GM18526 (cell line): ENCODE data around the gene TPCN1.

Source experiments
- POLR2A ChIP-seq: IDR thresholded peaks from 3 replicates; pipeline ENCODE4 v1.6.1; 2011; ENCODE audit not compliant: insufficient read length; ENCODE audit errors: extremely low read depth

Gene TPCN1

DNA sequence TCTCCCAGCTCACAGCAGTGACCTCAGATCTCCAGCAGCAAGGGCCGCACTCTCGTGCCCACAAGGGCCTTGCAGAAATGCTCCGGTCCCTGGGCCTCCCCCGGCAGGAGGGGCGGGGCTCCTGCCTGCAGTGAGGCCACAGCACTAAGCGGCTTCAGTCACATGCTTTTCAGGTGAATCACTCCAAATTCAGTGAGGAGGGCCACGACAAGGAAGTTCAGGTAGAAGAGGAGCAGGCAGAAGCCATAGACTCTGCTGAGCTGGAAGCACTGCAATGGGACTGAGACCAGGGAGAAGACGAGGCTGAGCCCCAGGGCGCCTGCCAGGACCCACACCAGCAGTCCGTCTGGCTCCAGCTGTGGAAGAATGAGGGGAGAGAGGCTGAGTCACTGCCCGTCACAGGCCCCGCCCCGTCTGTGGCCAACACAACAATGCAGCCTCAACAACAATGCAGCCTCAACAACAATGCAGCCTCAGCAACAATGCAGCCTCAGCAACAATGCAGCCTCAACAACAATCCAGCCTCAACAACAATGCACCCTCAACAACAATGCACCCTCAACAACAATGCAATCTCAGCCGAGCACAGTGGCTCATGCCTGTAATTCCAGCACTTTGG lies 78.5 kb downstream of the TPCN1 start:
- TF ChIP-seq POLR2A = no peak

DNA sequence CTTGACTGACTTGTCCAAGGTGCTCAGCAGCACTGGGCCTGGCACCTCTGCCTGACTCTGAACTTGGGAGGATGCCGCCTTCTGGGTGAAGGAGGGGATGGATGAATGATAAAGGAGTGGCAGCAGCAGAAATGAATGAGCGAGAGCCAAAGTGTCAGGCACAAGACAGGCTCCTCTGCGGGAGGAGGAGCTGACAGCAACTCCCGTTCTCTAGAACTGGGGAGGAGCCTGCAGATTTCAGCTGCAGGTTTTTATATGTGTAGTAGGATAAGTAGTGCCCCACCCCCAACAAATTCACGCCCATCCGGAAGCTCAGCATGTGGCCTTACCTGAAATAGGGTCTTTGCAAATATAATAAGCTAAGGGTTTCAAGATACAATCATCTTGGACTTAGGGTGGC lies 80.5 kb downstream of the TPCN1 start:
- TF ChIP-seq POLR2A = no peak

GRCh38 chr12:113302466-113302865 lies 81.2 kb downstream of the TPCN1 start:
- no peak for TF ChIP-seq POLR2A

GRCh38 chr12:113302886-113303640 lies 81.8 kb downstream of the TPCN1 start:
- no peak for TF ChIP-seq POLR2A

DNA sequence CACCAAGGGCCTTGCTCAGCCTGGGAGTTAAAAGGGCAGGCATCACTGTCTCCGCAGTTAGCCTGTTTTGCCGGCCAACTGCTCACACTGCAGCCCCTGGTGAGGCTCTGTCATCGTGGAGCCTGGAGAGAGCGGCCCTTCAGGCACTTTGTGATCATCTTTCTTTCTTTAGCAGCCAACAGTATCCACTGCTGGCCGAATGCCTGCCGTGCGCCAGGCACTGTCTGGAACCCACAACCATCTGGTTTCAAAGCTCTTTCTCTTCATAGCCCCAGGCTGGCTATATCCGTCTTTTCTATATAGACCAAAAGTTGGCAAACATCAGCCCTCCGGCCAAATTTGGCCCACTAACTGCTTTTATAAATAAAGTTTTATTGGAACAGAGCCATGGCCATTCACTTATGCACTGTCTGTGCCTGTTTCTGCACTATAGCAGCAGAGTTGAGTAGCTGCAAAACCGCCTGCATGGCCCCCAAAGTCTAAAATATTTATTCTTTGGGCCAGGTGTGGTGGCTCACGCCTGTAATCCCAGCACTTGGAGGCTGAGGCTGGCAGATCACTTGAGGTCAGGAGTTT lies 84.1 kb downstream of the TPCN1 start:
- no peak for TF ChIP-seq POLR2A

DNA sequence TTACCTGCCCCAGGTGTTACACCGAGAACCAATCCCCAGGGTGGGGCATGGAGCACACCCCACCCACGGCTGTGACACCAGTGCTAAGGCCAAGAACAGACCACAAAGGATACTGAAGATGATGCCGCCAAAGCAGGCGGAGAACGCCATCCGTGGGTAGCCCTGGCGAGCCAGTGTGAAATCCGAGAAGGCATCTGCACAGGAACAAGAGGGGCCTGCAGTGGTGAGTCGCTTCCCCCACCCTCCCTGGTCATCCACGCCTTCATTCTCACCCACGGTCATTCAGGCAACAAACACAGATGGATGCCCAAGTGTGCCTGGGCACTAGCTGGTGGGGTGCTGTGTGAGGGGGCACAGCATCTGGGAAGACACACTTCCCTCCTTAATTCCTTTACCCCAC lies 85.1 kb downstream of the TPCN1 start:
- no peak for TF ChIP-seq POLR2A

DNA sequence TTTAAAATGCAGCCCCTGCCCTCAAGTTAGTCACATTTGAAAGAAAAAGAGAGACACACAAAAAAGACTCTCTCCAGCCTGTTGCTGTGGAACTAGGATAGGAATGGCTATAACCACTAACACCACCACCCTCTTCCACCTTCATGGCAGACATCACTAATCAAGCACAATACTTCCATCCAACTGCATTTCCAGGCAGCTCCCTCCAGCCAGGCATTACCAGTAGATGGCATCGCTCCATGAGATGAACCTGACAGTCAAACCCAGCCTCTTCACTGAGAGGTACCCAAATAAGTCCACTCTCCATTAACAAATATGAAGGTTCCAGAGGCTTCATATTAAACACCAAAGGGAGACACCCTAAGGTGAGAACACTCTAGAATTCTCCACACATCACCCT lies 89.2 kb downstream of the TPCN1 start:
- no peak for TF ChIP-seq POLR2A

DNA sequence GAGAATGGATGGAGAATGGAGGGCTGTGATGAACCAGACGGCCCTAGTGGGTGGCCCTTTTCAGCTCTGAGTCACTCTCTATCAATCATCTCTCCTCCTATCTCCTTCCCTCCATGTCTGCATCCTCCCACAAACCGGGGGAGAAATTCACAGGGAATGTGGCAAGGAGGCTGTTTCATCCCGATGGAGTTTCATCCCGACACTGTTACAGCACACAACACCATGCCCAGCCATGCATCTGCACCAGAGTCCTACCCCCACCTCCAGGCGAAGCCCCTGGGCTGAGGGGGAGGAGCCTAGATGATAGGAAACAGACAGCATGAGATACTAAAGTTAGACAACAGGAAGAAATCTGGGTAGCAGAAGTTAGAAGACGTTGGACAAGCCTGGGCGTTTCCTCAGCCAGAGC lies 92.9 kb downstream of the TPCN1 start:
- no peak for TF ChIP-seq POLR2A

- TF ChIP-seq POLR2A = no peak
Measured at GRCh38 chr12:113315358-113315757, 94.1 kb downstream of the TPCN1 start.

GRCh38 chr12:113316155-113316554 lies 94.9 kb downstream of the TPCN1 start:
- TF ChIP-seq POLR2A = no peak

- no peak for TF ChIP-seq POLR2A
Measured at GRCh38 chr12:113317122-113317521, 95.9 kb downstream of the TPCN1 start.

DNA sequence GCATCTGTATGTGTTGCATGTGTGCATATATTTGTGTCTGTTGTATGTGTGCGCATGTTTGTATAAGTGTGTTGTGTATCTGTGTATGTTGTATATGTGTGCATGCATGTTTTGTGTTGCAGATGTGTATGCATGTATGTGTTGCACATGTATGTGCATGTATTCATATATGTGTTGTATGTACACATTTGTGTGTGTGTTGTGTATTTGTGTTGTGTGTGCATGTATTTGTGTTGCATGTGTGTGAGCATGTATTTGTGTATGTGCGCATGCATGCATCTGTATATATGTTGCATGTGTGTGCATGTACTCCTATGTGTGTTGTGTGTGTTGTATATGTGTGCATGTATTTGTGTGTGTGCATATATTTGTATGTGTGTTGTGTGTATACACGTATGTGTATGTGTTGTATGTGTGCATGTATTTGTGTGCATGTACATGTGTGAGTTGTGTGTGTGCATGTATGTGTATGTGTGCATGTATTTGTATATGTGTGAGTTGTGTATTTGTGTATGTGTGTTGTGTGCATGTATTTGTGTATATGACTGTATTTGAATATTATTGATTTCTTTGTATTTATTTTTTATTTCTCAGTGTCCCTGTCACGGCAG lies 96.9 kb downstream of the TPCN1 start:
- no peak for TF ChIP-seq POLR2A

DNA sequence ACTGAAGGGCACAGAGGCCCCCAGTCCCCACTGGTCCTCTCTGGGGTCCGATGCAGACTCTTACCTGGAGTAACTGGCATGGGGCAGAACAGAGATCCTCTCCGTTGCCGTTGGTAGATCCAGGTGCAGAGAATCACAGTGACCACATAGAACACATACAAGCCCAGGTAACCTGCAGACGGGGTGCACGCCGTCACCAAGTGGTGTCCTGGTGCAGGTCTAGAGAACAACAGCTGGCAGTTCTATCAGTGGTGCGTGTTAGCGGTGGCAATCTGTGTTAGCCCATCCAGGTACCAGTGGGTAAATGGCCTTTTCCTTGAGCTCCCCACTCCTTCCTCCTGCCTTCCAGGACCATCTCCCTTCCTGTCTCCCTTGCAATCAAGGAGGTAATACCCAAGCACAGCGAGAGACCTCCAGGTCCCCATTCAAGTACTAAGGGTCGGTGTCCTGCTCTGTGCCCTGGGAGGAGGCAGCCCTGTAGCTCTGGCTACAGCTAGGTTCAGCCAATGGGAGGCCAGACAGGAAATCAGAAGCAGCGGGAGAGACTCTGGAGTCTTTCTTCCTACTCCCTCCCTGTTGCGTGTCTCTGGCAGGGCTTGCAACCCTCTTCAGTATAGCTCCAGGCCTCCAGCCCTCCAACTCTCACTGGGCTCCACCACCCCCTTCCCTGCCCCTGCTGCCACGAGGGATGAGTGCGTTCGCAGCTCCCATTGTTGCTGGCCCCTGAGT lies 97.8 kb downstream of the TPCN1 start:
- no peak for TF ChIP-seq POLR2A

- no peak for TF ChIP-seq POLR2A
Measured at GRCh38 chr12:113320401-113320800, 99.1 kb downstream of the TPCN1 start.

GRCh38 chr12:113322343-113322742 lies 101.1 kb downstream of the TPCN1 start:
- no peak for TF ChIP-seq POLR2A
